CD14-positive monocyte (primary cell): Measurements from ENCODE around the gene DENND6B. TPM values are rescaled to one million over a fixed set of nuclear protein-coding genes. Genes with fewer than 3 reads are reported as not detected.

Experiments
- DNase-seq, 3 donors: peaks; one replicate each; pipeline ENCODE4 v3.0.0-alpha.2; 2011 to 2022
- H2AFZ ChIP-seq: 2 replicates; pipeline ENCODE4 v1.6.0; 2012; ENCODE audit warnings: mild to moderate bottlenecking, low read depth, low read length, inconsistent platforms; ENCODE audit not compliant: insufficient read depth, poor library complexity, severe bottlenecking
- H3K27ac ChIP-seq, 2 donors: 1 replicate in 1 of 2; 2 replicates in 1 of 2; pipeline ENCODE4 v1.5.1; 2012 to 2013; ENCODE audit warnings: low read length in 2 of 2, control low read depth in 1 of 2, inconsistent platforms in 1 of 2, low read depth in 1 of 2, mild to moderate bottlenecking in 1 of 2
- H3K27me3 ChIP-seq, 2 donors: one replicate each; pipeline versions ENCODE4 v1.6.0 to v1.6.1; 2011 to 2013; ENCODE audit warnings: low read length in 2 of 2; ENCODE audit not compliant: control insufficient read depth in 2 of 2, insufficient read depth in 2 of 2
- H3K36me3 ChIP-seq, 2 donors: replicated peaks in 1 of 2; 1 replicate in 1 of 2; 2 replicates in 1 of 2; pipeline versions ENCODE4 v1.5.1 to v1.6.1; 2012 to 2013; ENCODE audit warnings: low read length in 2 of 2, control low read depth in 1 of 2, inconsistent platforms in 1 of 2, mild to moderate bottlenecking in 1 of 2; ENCODE audit not compliant: insufficient read depth in 2 of 2, control insufficient read depth in 1 of 2
- H3K4me1 ChIP-seq, 2 donors: 1 replicate in 1 of 2; 2 replicates in 1 of 2; pipeline versions ENCODE4 v1.5.1 to v1.6.1; 2012 to 2013; ENCODE audit warnings: low read length in 2 of 2, control low read depth in 1 of 2, inconsistent platforms in 1 of 2, mild to moderate bottlenecking in 1 of 2, moderate library complexity in 1 of 2; ENCODE audit not compliant: insufficient read depth in 2 of 2, control insufficient read depth in 1 of 2
- H3K4me2 ChIP-seq: replicated peaks from 2 replicates; pipeline ENCODE3; 2012; ENCODE audit warnings: low read length, moderate library complexity, mild to moderate bottlenecking; ENCODE audit not compliant: poor library complexity, severe bottlenecking; ENCODE audit errors: extremely low read depth
- H3K4me3 ChIP-seq, 3 experiments: fragments of 200-600 bp in 1 of 3; sonication (generic) in 1 of 3; replicated peaks in 1 of 3; 1 replicate in 2 of 3; 2 replicates in 1 of 3; pipeline ENCODE4 v1.5.1; 2011 to 2013; ENCODE audit warnings: low read length in 3 of 3, mild to moderate bottlenecking in 3 of 3, control low read depth in 2 of 3, low read depth in 2 of 3, inconsistent platforms in 1 of 3, moderate library complexity in 1 of 3
- H3K79me2 ChIP-seq: 2 replicates; pipeline ENCODE4 v1.6.0; 2012; ENCODE audit warnings: mild to moderate bottlenecking, control low read depth, inconsistent platforms, low read length, moderate library complexity; ENCODE audit not compliant: insufficient read depth
- H3K9ac ChIP-seq: 2 replicates; pipeline ENCODE4 v1.6.0; 2017; ENCODE audit warnings: low read length, mild to moderate bottlenecking; ENCODE audit not compliant: insufficient read depth, poor library complexity, severe bottlenecking
- H3K9me3 ChIP-seq, 2 donors: replicated peaks in 1 of 2; 1 replicate in 1 of 2; 2 replicates in 1 of 2; pipeline versions ENCODE4 v1.5.1 to v1.6.1; 2012 to 2013; ENCODE audit warnings: low read length in 2 of 2, control low read depth in 1 of 2; ENCODE audit not compliant: control insufficient read depth in 1 of 2, insufficient read depth in 1 of 2
- H4K20me1 ChIP-seq: 2 replicates; pipeline ENCODE4 v1.6.0; 2012; ENCODE audit warnings: mild to moderate bottlenecking, low read length, control low read depth, moderate library complexity; ENCODE audit not compliant: insufficient read depth
- H3K27ac Mint-ChIP-seq, 7 donors: one replicate each; pipeline ENCODE4 v1.8.0; 2020; ENCODE audit warnings: mild to moderate bottlenecking in 7 of 7, mixed read lengths in 7 of 7, moderate library complexity in 6 of 7, inconsistent platforms in 2 of 7
- H3K27me3 Mint-ChIP-seq, 3 donors: one replicate each; pipeline ENCODE4 v1.8.0; 2021 to 2022; ENCODE audit warnings: low read depth in 3 of 3, mild to moderate bottlenecking in 3 of 3, mixed read lengths in 3 of 3, moderate library complexity in 3 of 3, inconsistent platforms in 1 of 3
- H3K36me3 Mint-ChIP-seq, 2 donors: one replicate each; pipeline ENCODE4 v1.8.0; 2020; ENCODE audit warnings: mixed read lengths in 2 of 2, inconsistent platforms in 1 of 2, mild to moderate bottlenecking in 1 of 2
- H3K4me1 Mint-ChIP-seq: one replicate; pipeline ENCODE4 v1.8.0; 2020; ENCODE audit warnings: mild to moderate bottlenecking, mixed read lengths
- H3K4me3 Mint-ChIP-seq, 2 donors: one replicate each; pipeline ENCODE4 v1.8.0; 2020; ENCODE audit warnings: mild to moderate bottlenecking in 2 of 2, mixed read lengths in 2 of 2, moderate library complexity in 1 of 2
- H3K9me3 Mint-ChIP-seq, 7 donors: one replicate each; pipeline ENCODE4 v1.8.0; 2020 to 2022; ENCODE audit warnings: mixed read lengths in 7 of 7, mild to moderate bottlenecking in 6 of 7, moderate library complexity in 6 of 7, inconsistent platforms in 2 of 7
- CTCF ChIP-seq: fragments of 200-600 bp; IDR thresholded peaks from one replicate; pipeline ENCODE4 v1.8.0; 2022; ENCODE audit warnings: antibody characterized with exemption, mild to moderate bottlenecking
- WGBS: methylation state at CpG from one replicate; pipeline ENCODE4 v1.1.5; 2013; ENCODE audit warnings: missing lambda C conversion rate; ENCODE audit not compliant: insufficient coverage; 5-methylcytosine and 5-hydroxymethylcytosine counted together
- intact Hi-C, 2 donors: fragments of 100-400 bp; cut with micrococcal nuclease; formaldehyde crosslinking; loops; one replicate each; pipeline versions ENCODE4 v1.15.0 to v1.15.1; 2023
- polyA plus RNA-seq, 3 donors: library from polyadenylated mRNA; depleted of rRNA in 1 of 3; unstranded in 2 of 3; stranded (reverse) in 1 of 3; fragments of 300-500 nt in 2 of 3; fragments of >200 nt in 1 of 3; fragmentation: Illumina TruSeq in 2 of 3; gene quantifications; 1 replicate in 2 of 3; 2 replicates in 1 of 3; pipeline ENCODE4 v1.2.3, GENCODE V29; 2012 to 2021

Gene DENND6B
- polyA plus RNA-seq, 3 donors: 1.7 to 10.6 (median 2.1) TPM

- H3K4me3 ChIP-seq: no peak overlapping the region
- intact Hi-C loops: no loop called here
- H3K9ac ChIP-seq: no peak overlapping the region
- peak in 1 of 3 donors; percentile 3 for DNase-seq
- H3K36me3 Mint-ChIP-seq: peaks cover 2 to 5% of the 10 kb centered on the region in 2 donors
- peaks cover 0 to 2% (median 0%) of the 10 kb centered on the region in 7 donors for H3K9me3 Mint-ChIP-seq
- H2AFZ ChIP-seq: no peak overlapping the region
- H3K4me1 Mint-ChIP-seq: peaks cover 39% of the 10 kb centered on the region
- no peak overlapping the region for H3K27ac ChIP-seq
- no peak for TF ChIP-seq CTCF
- H3K36me3 ChIP-seq: peaks cover 0 to 4% of the 10 kb centered on the region in 2 donors
- H3K4me1 ChIP-seq: peaks cover 48% of the 10 kb centered on the region in 2 donors
- no peak overlapping the region for H3K4me3 Mint-ChIP-seq
- no peaks in the 10 kb centered on the region for H3K27me3 ChIP-seq
- peaks cover 8% of the 10 kb centered on the region for H4K20me1 ChIP-seq
- H3K79me2 ChIP-seq: peaks cover 16% of the 10 kb centered on the region
- 93% methylated on average over 22 of the region's 23 CpGs for WGBS
- peaks cover 2 to 5% (median 3%) of the 10 kb centered on the region in 3 donors for H3K27me3 Mint-ChIP-seq
- no peak overlapping the region for H3K4me2 ChIP-seq
- H3K9me3 ChIP-seq: no peaks in the 10 kb centered on the region
- no peak overlapping the region for H3K27ac Mint-ChIP-seq
Measured at GRCh38 chr22:50311606-50312351, 15.0 kb downstream of the DENND6B start.

- Mint-ChIP-seq H3K36me3 (peaks cover 2 to 8% of the 10 kb centered on the region in 2 donors), H3K9me3 (peaks cover 0 to 2% (median 0%) of the 10 kb centered on the region in 7 donors), H3K4me3 (no peak overlapping the region), H3K27me3 (peaks cover 2 to 3% (median 3%) of the 10 kb centered on the region in 3 donors), H3K4me1 (peaks cover 39% of the 10 kb centered on the region), H3K27ac (no peak overlapping the region)
- no peaks in the 10 kb centered on the region for H3K27me3 ChIP-seq
- intact Hi-C loops: no loop called here
- 95% methylated on average over 6 of the region's 16 CpGs for WGBS
- no peak overlapping the region for H2AFZ ChIP-seq
- peaks cover 24% of the 10 kb centered on the region for H3K79me2 ChIP-seq
- no peak overlapping the region for H3K4me3 ChIP-seq
- H3K27ac ChIP-seq: no peak overlapping the region
- no peak for DNase-seq
- H4K20me1 ChIP-seq: peaks cover 15% of the 10 kb centered on the region
- peaks cover 0 to 4% of the 10 kb centered on the region in 2 donors for H3K36me3 ChIP-seq
- no peak overlapping the region for H3K4me2 ChIP-seq
- H3K4me1 ChIP-seq: peaks cover 48% of the 10 kb centered on the region in 2 donors
- no peak for TF ChIP-seq CTCF
- H3K9me3 ChIP-seq: no peaks in the 10 kb centered on the region
- no peak overlapping the region for H3K9ac ChIP-seq
Measured at GRCh38 chr22:50310949-50311444, 15.8 kb downstream of the DENND6B start.
